HEK293 (cell line): ENCODE results near the gene KDM6A.

Experiments
- CTCF ChIA-PET: fragments of 350-600 bp; formaldehyde crosslinking; extraction: SDS; loops from one replicate; lab custom pipeline; 2021; ENCODE audit warnings: antibody characterized with exemption; lab: Yijun Ruan, JAX
- POLR2A ChIA-PET: fragments of 300-600 bp; formaldehyde crosslinking; extraction: SDS; loops from one replicate; lab custom pipeline; 2020; ENCODE audit warnings: antibody characterized with exemption, inconsistent platforms; lab: Yijun Ruan, JAX
- H3K27ac ChIP-seq: fragments of 200-500 bp; sonication (Bioruptor generic); 2 replicates; pipeline ENCODE4 v1.5.1; 2014; ENCODE audit warnings: low read depth, low read length, control low read depth, inconsistent platforms; ENCODE audit errors: extremely low read depth
- H3K36me3 ChIP-seq, 2 experiments: fragments of 200-500 bp in 1 of 2; sonication (Bioruptor generic) in 1 of 2; 1 replicate in 1 of 2; 2 replicates in 1 of 2; pipeline ENCODE4 v1.5.1; 2014 to 2017; ENCODE audit warnings: inconsistent platforms in 2 of 2, low read length in 2 of 2; ENCODE audit not compliant: control insufficient read depth in 2 of 2, insufficient read depth in 1 of 2
- H3K4me1 ChIP-seq: fragments of 200-500 bp; sonication (Bioruptor generic); 2 replicates; pipeline ENCODE4 v1.5.1; 2014; ENCODE audit warnings: mild to moderate bottlenecking, low read length, inconsistent platforms; ENCODE audit not compliant: control insufficient read depth, insufficient read depth
- H3K4me3 ChIP-seq: 2 replicates; pipeline ENCODE4 v1.5.1; 2011; ENCODE audit warnings: low read depth, mild to moderate bottlenecking, control low read depth, low read length, moderate library complexity
- H3K9me3 ChIP-seq: fragments of 200-500 bp; sonication (Bioruptor generic); 2 replicates; pipeline ENCODE4 v1.5.1; 2014; ENCODE audit warnings: low read depth, low read length, inconsistent platforms; ENCODE audit not compliant: control insufficient read depth, insufficient read depth
- HIC1 ChIP-seq: fragments of 450-650 bp; formaldehyde crosslinking; IDR thresholded peaks from 2 replicates; pipeline ENCODE4 v1.5.1; 2016; ENCODE audit warnings: missing biosample characterization, missing genetic modification characterization
- REPIN1 ChIP-seq: fragments of 450-650 bp; formaldehyde crosslinking; IDR thresholded peaks from 2 replicates; pipeline ENCODE4 v1.5.1; 2017; ENCODE audit warnings: missing biosample characterization, missing genetic modification characterization, low read depth
- SETDB1 ChIP-seq: IDR thresholded peaks from one replicate; pipeline ENCODE4 v1.6.1; 2017; ENCODE audit warnings: mild to moderate bottlenecking, low read length, moderate library complexity, mixed read lengths; ENCODE audit not compliant: insufficient read length
- SP7 ChIP-seq: fragments of 450-650 bp; formaldehyde crosslinking; IDR thresholded peaks from 2 replicates; pipeline ENCODE4 v1.5.1; 2016; ENCODE audit warnings: missing biosample characterization, missing genetic modification characterization
- TRIM28 ChIP-seq: IDR thresholded peaks from 2 replicates; pipeline ENCODE4 v1.6.1; 2011; ENCODE audit warnings: low read length, control low read depth, borderline replicate concordance
- WT1 ChIP-seq: fragments of 450-650 bp; formaldehyde crosslinking; IDR thresholded peaks from 2 replicates; pipeline ENCODE4 v1.5.1; 2016; ENCODE audit warnings: missing biosample characterization, missing genetic modification characterization
- YY2 ChIP-seq: fragments of 450-650 bp; formaldehyde crosslinking; IDR thresholded peaks from 2 replicates; pipeline ENCODE4 v1.5.1; 2016; ENCODE audit warnings: missing biosample characterization, missing genetic modification characterization
- ZBTB1 ChIP-seq: fragments of 450-650 bp; formaldehyde crosslinking; IDR thresholded peaks from 2 replicates; pipeline ENCODE4 v1.5.1; 2016; ENCODE audit warnings: missing biosample characterization, missing genetic modification characterization
- ZBTB11 ChIP-seq: fragments of 450-650 bp; formaldehyde crosslinking; conservative IDR thresholded peaks from 2 replicates; pipeline ENCODE4 v1.5.1; 2016; ENCODE audit warnings: low read depth, missing biosample characterization, missing genetic modification characterization
- ZNF155 ChIP-seq: fragments of 450-650 bp; formaldehyde crosslinking; IDR thresholded peaks from 2 replicates; pipeline ENCODE4 v1.5.1; 2016; ENCODE audit warnings: missing biosample characterization, missing genetic modification characterization
- ZNF223 ChIP-seq: fragments of 450-650 bp; formaldehyde crosslinking; IDR thresholded peaks from 2 replicates; pipeline ENCODE4 v1.5.1; 2016; ENCODE audit warnings: missing biosample characterization, missing genetic modification characterization
- ZNF266 ChIP-seq: fragments of 450-650 bp; formaldehyde crosslinking; IDR thresholded peaks from 2 replicates; pipeline ENCODE4 v1.5.1; 2016; ENCODE audit warnings: missing biosample characterization, missing genetic modification characterization, low read depth
- ZNF366 ChIP-seq: fragments of 450-650 bp; formaldehyde crosslinking; conservative IDR thresholded peaks from 2 replicates; pipeline ENCODE4 v1.5.1; 2016; ENCODE audit warnings: missing biosample characterization, missing genetic modification characterization
- ZNF449 ChIP-seq: fragments of 450-650 bp; formaldehyde crosslinking; IDR thresholded peaks from 2 replicates; pipeline ENCODE4 v1.5.1; 2017; ENCODE audit warnings: missing biosample characterization, mild to moderate bottlenecking, missing genetic modification characterization, moderate library complexity
- ZNF513 ChIP-seq: fragments of 450-650 bp; IDR thresholded peaks from 2 replicates; pipeline ENCODE4 v1.5.1; 2018; ENCODE audit warnings: missing biosample characterization, missing genetic modification characterization
- ZNF544 ChIP-seq: fragments of 450-650 bp; formaldehyde crosslinking; IDR thresholded peaks from 2 replicates; pipeline ENCODE4 v1.5.0; 2017; ENCODE audit warnings: missing biosample characterization, missing genetic modification characterization
- ZNF596 ChIP-seq: fragments of 450-650 bp; IDR thresholded peaks from 2 replicates; pipeline ENCODE4 v1.5.0; 2018; ENCODE audit warnings: missing biosample characterization, mild to moderate bottlenecking, missing genetic modification characterization, moderate library complexity
- ZNF629 ChIP-seq: fragments of 450-650 bp; formaldehyde crosslinking; IDR thresholded peaks from 2 replicates; pipeline ENCODE4 v1.5.1; 2017; ENCODE audit warnings: missing biosample characterization, missing genetic modification characterization
- ZNF701 ChIP-seq: fragments of 450-650 bp; formaldehyde crosslinking; IDR thresholded peaks from 2 replicates; pipeline ENCODE4 v1.5.1; 2016; ENCODE audit warnings: missing biosample characterization, missing genetic modification characterization
- ZNF791 ChIP-seq: fragments of 450-650 bp; formaldehyde crosslinking; IDR thresholded peaks from 2 replicates; pipeline ENCODE4 v1.5.1; 2016; ENCODE audit warnings: missing biosample characterization, missing genetic modification characterization
- ZSCAN23 ChIP-seq: fragments of 450-650 bp; formaldehyde crosslinking; IDR thresholded peaks from 2 replicates; pipeline ENCODE4 v1.5.1; 2016; ENCODE audit warnings: missing biosample characterization, missing genetic modification characterization
- ZXDB ChIP-seq: fragments of 450-650 bp; formaldehyde crosslinking; IDR thresholded peaks from 2 replicates; pipeline ENCODE4 v1.5.1; 2016; ENCODE audit warnings: missing biosample characterization, missing genetic modification characterization

Gene KDM6A

GRCh38 chrX:44975666-44976263 is 102.8 kb downstream of the KDM6A start:
- ChIA-PET POLR2A (no interaction called here), CTCF (interaction anchor here (0.7 kb wide), 1 partner anchor 43 kb away, joined by 3 read pairs; no protein-coding TSS in a partner anchor)
- H3K4me3 ChIP-seq, result no peak overlapping the region
- no peaks in the 10 kb centered on the region; the same call in 1 of the 2 replicates for H3K9me3 ChIP-seq
- H3K4me1 ChIP-seq, result peaks cover 30% of the 10 kb centered on the region
- H3K27ac ChIP-seq, result no peak overlapping the region
- peaks cover 0 to 20% of the 10 kb centered on the region in 2 experiments; a peak in 1 of 3 replicates for H3K36me3 ChIP-seq
- TF ChIP-seq ZNF449 (tag by site-specific recombination) (no peak), ZNF596 (tag by site-specific recombination) (no peak), TRIM28 (peak; percentile 55; the same call in 1 of the 2 replicates), SETDB1 (peak; percentile 92), ZXDB (tag by site-specific recombination) (no peak), SP7 (tag by site-specific recombination) (no peak), YY2 (tag by site-specific recombination) (no peak)

GRCh38 chrX:44978976-44979375 is 106.0 kb downstream of the KDM6A start:
- no peak for TF ChIP-seq ZNF266 (tag by site-specific recombination)
- TF ChIP-seq TRIM28, result peak; percentile 57; the same call in 1 of the 2 replicates
- peak; percentile 73; the same call in 1 of the 2 replicates for TF ChIP-seq ZNF366 (tag by site-specific recombination)
- peaks cover 0 to 16% of the 10 kb centered on the region in 2 experiments; a peak in 1 of 3 replicates for H3K36me3 ChIP-seq
- H3K4me3 ChIP-seq, result no peak overlapping the region
- peaks cover 18% of the 10 kb centered on the region; the same call in 1 of the 2 replicates for H3K4me1 ChIP-seq
- H3K9me3 ChIP-seq, result no peaks in the 10 kb centered on the region
- no peak overlapping the region for H3K27ac ChIP-seq
- ChIA-PET POLR2A (no interaction called here), CTCF (no interaction called here)

- Histone ChIP-seq H3K27ac (no peak overlapping the region), H3K36me3 (peaks cover 0 to 11% of the 10 kb centered on the region in 2 experiments; a peak in 1 of 3 replicates), H3K4me3 (no peak overlapping the region), H3K9me3 (no peaks in the 10 kb centered on the region), H3K4me1 (0 out of 2 replicates have a peak, but pooled peaks cover 3% of the 10 kb centered on the region)
- TF ChIP-seq ZNF155 (tag by site-specific recombination) (no peak), ZSCAN23 (tag by site-specific recombination) (no peak), ZNF701 (no peak), HIC1 (tag by site-specific recombination) (no peak), ZBTB1 (tag by site-specific recombination) (no peak), ZBTB11 (no peak), REPIN1 (tag by site-specific recombination) (no peak), ZNF544 (tag by site-specific recombination) (no peak), ZNF791 (tag by site-specific recombination) (no peak), ZNF513 (tag by site-specific recombination) (no peak), ZNF629 (tag by site-specific recombination) (no peak), WT1 (tag by site-specific recombination) (no peak), ZNF223 (tag by site-specific recombination) (no peak)
- CTCF ChIA-PET, result no interaction called here
- POLR2A ChIA-PET, result no interaction called here
Observed at GRCh38 chrX:44980403-44980802, 107.4 kb downstream of the KDM6A start.
